Stomach (tissue), 4 donors: Measurements from ENCODE around the gene MAPKAPK2.

ENCODE experiments used
- CTCF ChIP-seq, 7 experiments: fragments of 450-650 bp in 4 of 7; fragments of 200-600 bp in 3 of 7; sonication (generic) in 3 of 7; IDR thresholded peaks; one replicate each; pipeline ENCODE4 v1.5.1; 2016 to 2019; ENCODE audit warnings: antibody characterized with exemption in 7 of 7, control low read depth in 2 of 7, mild to moderate bottlenecking in 1 of 7
- EP300 ChIP-seq: sonication (generic); formaldehyde crosslinking; IDR thresholded peaks from one replicate; pipeline ENCODE4 v1.6.1; 2017; ENCODE audit warnings: antibody characterized with exemption
- POLR2A ChIP-seq, 4 donors: fragments of 450-650 bp; IDR thresholded peaks; one replicate each; pipeline ENCODE4 v1.6.1; 2016; ENCODE audit warnings: antibody characterized with exemption in 4 of 4, control low read depth in 2 of 4, mild to moderate bottlenecking in 1 of 4, moderate library complexity in 1 of 4
- POLR2AphosphoS5 ChIP-seq, 3 donors: sonication (generic); formaldehyde crosslinking; IDR thresholded peaks; one replicate each; pipeline ENCODE4 v1.6.1; 2016; ENCODE audit warnings: antibody characterized with exemption in 3 of 3

- TF ChIP-seq CTCF (IDR thresholded peaks at IDR 0.05) (peak in 3 of 7 experiments; percentile 53 to 72 (median 61)), POLR2AphosphoS5 (IDR thresholded peaks at IDR 0.05) (no peak), POLR2A (IDR thresholded peaks at IDR 0.05) (no peak), EP300 (no peak)
These were observed 26.3 kb upstream of the MAPKAPK2 start for GRCh38 chr1:206658264-206658980.
